Endometrial microvascular endothelial cells (primary cell): Measurements from ENCODE around the gene LMBRD2. TPM values are rescaled to one million over a fixed set of nuclear protein-coding genes. Genes with fewer than 3 reads are reported as not detected.
"Not testable (repeated sequence)": the region's sequence is repeated elsewhere in the genome, so short reads cannot be mapped to it uniquely, and the experiment has no call there.

Experiments used
- in situ Hi-C: cut with HindIII; loops from 2 replicates; pipeline ENCODE4 v1.10.0; 2017; ENCODE audit warnings: low sequenced_read_pairs, low pct_unique_long_range_greater_than_20kb; ENCODE audit errors: inconsistent ontology term
- total RNA-seq: library from RNA; depleted of rRNA; stranded (reverse); fragments of >200 nt; gene quantifications from one replicate; pipeline ENCODE4 v1.2.3, GENCODE V29; 2015; ENCODE audit errors: inconsistent ontology term

Gene LMBRD2
- total RNA-seq, 1 donor from 2014 or later: 7.7 TPM

GRCh38 chr5:36129666-36130065 lies 22.0 kb downstream of the LMBRD2 start:
- in situ Hi-C loops: not testable (repeated sequence)

GRCh38 chr5:36128795-36129194 lies 22.9 kb downstream of the LMBRD2 start:
- in situ Hi-C loops: no loop called here

- in situ Hi-C loops: no loop called here
Measured at GRCh38 chr5:36125868-36126267, 25.8 kb downstream of the LMBRD2 start.

GRCh38 chr5:36111238-36111637 lies 40.4 kb downstream of the LMBRD2 start:
- in situ Hi-C loops: no loop called here

- in situ Hi-C loops: no loop called here
Measured at GRCh38 chr5:36108758-36109460, 42.8 kb downstream of the LMBRD2 start.

- in situ Hi-C loops: no loop called here
Measured at GRCh38 chr5:36105819-36106218, 45.9 kb downstream of the LMBRD2 start.

- in situ Hi-C loops: no loop called here
Measured at GRCh38 chr5:36099748-36100147, 51.9 kb downstream of the LMBRD2 start.

GRCh38 chr5:36096486-36096885 lies 55.2 kb downstream of the LMBRD2 start:
- in situ Hi-C loops: no loop called here

GRCh38 chr5:36089989-36090388 lies 61.7 kb downstream of the LMBRD2 start:
- in situ Hi-C loops: no loop called here

- in situ Hi-C loops: no loop called here
Measured at GRCh38 chr5:36079200-36079781, 72.4 kb downstream of the LMBRD2 start.

- in situ Hi-C loops: no loop called here
Measured at GRCh38 chr5:36078430-36078829, 73.3 kb downstream of the LMBRD2 start.

- in situ Hi-C loops: no loop called here
Measured at GRCh38 chr5:36073595-36074216, 78.0 kb downstream of the LMBRD2 start.

GRCh38 chr5:36070687-36071571 lies 80.8 kb downstream of the LMBRD2 start:
- in situ Hi-C loops: no loop called here

- in situ Hi-C loops: no loop called here
Measured at GRCh38 chr5:36068751-36069281, 82.9 kb downstream of the LMBRD2 start.

- in situ Hi-C loops: no loop called here
Measured at GRCh38 chr5:36066540-36067210, 85.0 kb downstream of the LMBRD2 start, which contains the start of gene UGT3A2. Gene UGT3A2 (minus strand): TSS chr5:36066882. CDS start chr5:36066789, 93 bp downstream.

GRCh38 chr5:36066001-36066539 lies 85.6 kb downstream of the LMBRD2 start:
- in situ Hi-C loops: no loop called here

GRCh38 chr5:36060420-36060887 lies 91.2 kb downstream of the LMBRD2 start:
- in situ Hi-C loops: no loop called here
